OCI-M2 (cell line): ENCODE data around the gene SLC8A2.
"Not testable (repeated sequence)": the region's sequence is repeated elsewhere in the genome, so short reads cannot be mapped to it uniquely, and the experiment has no call there.

ENCODE experiments used
- DNase-seq: peaks from one replicate; lab custom pipeline; 2025; ENCODE audit not compliant: unreplicated experiment; lab: John Stamatoyannopoulos, UW

SLC8A2 gene

DNA sequence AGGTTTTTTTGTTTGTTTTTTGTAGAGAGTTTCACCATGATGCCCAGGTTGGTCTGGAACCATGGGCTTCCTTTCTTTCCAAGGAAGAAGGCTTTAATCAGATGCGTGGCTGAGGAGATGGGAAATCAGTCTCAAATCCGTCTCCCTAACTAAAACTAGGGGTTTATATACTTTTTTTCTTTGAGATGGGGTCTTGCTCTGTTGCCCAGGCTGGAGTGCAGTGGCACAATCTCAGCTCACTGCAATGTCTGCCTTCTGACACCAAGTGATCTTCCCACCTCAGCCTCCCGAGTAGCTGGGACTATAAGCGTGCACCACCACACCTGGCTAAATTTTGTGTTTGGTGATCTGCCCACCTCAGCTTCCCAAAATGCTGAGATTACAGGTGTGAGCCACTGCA, 87.2 kb downstream of the SLC8A2 start:
- DNase-seq = not testable (repeated sequence)

DNA sequence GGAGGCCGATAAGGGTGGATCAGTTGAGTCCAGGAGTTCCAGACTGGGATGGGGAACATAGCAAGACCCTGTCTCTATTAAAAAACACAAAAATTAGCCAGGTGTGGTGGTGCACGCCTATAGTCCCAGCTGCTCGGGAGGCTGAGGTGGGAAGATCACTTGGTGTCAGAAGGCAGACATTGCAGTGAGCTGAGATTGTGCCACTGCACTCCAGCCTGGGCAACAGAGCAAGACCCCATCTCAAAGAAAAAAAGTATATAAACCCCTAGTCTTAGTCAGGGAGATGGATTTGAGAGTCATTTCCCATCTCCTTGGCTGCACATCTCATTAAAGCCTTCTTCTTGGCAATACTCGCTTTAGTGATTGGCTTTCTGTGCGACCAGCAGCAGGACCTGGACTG, 87.8 kb downstream of the SLC8A2 start:
- DNase-seq = not testable (repeated sequence)

DNA sequence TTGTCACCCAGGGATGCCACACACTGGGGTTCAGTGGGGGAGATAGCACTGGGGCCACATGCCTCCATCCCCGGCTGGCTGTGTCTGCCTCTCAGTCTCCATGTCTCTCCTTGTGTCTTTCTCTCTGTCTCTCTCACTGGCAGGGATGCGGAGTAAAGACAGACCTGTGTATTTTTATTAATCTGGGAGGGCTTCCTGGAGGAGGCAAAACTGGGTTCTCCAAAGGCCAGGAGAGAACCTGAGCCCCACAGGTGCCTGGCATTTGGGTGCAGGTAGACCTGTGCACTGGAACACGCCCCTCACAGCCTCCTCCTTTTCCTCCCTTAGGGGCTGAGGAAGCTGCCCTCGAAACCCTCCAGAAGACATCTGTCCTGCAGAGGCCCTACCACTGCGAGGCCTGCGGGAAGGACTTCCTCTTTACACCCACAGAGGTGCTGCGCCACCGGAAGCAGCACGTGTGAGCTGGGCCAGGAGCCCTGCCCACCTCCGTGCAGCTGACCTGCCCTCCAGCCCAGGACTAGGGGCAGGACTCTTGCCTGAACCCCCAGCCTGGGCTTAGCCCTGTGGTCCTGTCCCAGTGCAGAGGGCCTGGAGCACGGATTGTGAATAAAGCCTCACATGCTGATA, 89.9 kb downstream of the SLC8A2 start:
- DNase-seq = no peak

DNA sequence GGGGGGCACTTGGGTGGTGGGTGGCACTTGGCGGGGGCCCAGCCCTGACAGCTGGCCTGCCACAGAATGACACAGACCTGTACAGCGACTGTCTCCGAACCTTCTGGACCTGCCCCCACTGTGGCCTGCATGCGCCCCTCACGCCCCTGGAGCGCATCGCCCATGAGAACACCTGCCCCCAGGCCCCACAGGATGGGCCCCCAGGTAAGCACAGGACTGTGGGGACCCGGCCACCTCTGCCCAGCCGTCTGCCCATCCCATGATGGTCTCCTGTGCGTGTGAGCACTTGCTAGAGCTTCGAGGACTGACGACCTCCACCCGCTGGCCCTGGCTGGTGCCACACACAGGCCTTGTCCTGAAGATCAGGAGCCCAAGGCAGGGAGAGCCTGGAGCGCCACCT, 90.6 kb downstream of the SLC8A2 start:
- DNase-seq = no peak

DNA sequence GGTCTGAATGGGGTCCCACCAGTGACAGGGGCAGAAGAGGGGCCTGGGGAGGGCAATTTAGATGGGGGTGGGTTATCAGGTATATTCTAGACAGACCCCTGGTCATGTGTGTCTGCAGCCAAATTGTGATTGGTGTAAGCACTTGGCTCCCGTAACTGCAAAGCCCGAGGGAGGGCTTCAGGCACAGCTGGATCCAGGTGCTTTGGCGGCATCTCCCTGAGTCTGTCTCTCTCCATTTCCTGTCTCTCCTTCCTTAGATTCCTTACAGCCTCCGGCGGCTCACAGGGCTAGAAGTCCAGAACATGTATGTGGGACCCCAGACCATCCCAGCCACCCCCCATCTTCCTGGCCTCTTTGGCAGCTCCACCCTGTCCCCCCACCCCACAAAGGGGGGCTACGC, 91.1 kb downstream of the SLC8A2 start:
- no peak for DNase-seq

DNA sequence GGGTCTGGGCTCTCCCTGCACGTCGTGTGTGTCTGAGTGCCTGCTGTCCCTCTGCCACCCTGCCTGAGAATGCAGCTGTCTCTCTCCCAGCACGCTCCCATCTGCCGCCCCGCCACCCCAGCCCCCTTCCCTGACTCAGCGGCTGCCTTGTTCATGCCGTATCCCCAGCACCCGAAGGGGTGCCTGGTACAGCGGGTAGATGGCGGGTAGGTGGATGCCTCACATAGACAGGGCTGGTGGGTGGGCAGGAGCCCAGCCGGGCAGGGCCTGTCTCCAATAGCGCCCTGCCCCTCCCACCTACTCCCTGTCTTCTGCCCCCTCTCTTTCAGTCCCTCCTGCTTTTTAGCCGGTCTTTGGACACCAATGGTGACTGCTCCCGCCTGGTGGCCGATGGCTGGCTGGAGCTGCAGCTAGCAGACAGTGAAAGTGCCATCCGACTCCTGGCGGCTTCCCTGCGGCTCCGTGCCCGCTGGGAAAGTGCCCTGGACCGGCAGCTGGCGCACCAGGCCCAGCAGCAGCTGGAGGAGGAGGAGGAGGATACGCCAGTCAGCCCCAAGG, 92.2 kb downstream of the SLC8A2 start:
- DNase-seq = no peak

DNA sequence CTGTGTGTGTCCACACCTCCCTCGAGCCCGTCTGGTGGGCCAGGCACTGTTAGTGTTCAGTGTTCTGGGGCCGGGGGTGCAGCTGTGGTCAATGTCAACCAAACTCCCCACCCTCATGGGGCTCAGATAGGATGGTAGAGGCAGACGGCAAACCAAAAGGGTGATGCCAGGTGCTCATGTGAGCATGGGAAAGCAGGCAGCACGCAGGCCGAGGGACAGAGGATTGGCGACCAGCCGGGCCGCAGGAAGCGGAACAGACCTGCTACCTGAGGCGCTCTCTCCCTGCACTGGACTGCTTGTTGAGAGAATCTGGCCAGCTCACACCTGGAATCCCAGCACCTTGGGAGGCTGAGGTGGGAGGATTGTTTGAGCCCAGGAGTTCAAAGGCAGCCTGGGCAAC, 93.4 kb downstream of the SLC8A2 start:
- DNase-seq = no peak
